B cell (primary cell): ENCODE results near the gene PPP1R12A. TPM values are rescaled to one million over a fixed set of nuclear protein-coding genes. Genes with fewer than 3 reads are reported as not detected.

Experiments
- ATAC-seq: fragments of 200-7000 bp; cut with Tn5 transposase; one replicate; pipeline ENCODE4 v1.10.0; 2021; ENCODE audit warnings: low read depth, mild to moderate bottlenecking, moderate number of reproducible peaks, moderate library complexity
- CTCF ChIA-PET: fragments of 350-600 bp; sonication (Branson Sonifier 250); formaldehyde crosslinking; loops from one replicate; lab custom pipeline; 2021; ENCODE audit warnings: antibody characterized with exemption, inconsistent platforms; lab: Charles Lee
- POLR2A ChIA-PET: fragments of 350-600 bp; sonication (Branson Sonifier 250); formaldehyde crosslinking; loops from one replicate; lab custom pipeline; 2021; ENCODE audit warnings: antibody characterized with exemption; lab: Charles Lee
- DNase-seq: peaks from one replicate; pipeline ENCODE4 v3.0.0; 2013
- H2AFZ ChIP-seq: 2 replicates; pipeline ENCODE4 v1.6.1; 2012; ENCODE audit warnings: mild to moderate bottlenecking, low read depth, low read length; ENCODE audit not compliant: insufficient read depth, poor library complexity, severe bottlenecking
- H3K27ac ChIP-seq, 2 donors: 1 replicate in 1 of 2; 2 replicates in 1 of 2; pipeline ENCODE4 v1.5.1; 2012 to 2013; ENCODE audit warnings: low read length in 2 of 2, mild to moderate bottlenecking in 2 of 2, moderate library complexity in 1 of 2
- H3K27me3 ChIP-seq, 4 experiments: fragments of 200-600 bp in 1 of 4; sonication (generic) in 1 of 4; replicated peaks in 1 of 4; 1 replicate in 2 of 4; 2 replicates in 2 of 4; pipeline versions ENCODE4 v1.6.1 to v1.7.0; 2013 to 2016; ENCODE audit warnings: low read length in 3 of 4, mild to moderate bottlenecking in 2 of 4, mixed read lengths in 1 of 4, moderate library complexity in 1 of 4; ENCODE audit not compliant: insufficient read depth in 4 of 4, control insufficient read depth in 3 of 4; ENCODE audit errors: control extremely low read depth in 1 of 4
- H3K36me3 ChIP-seq, 2 experiments: replicated peaks in 1 of 2; 1 replicate in 1 of 2; 2 replicates in 1 of 2; pipeline versions ENCODE4 v1.6.1 to v1.7.1; 2013; ENCODE audit warnings: low read length in 1 of 2; ENCODE audit not compliant: insufficient read depth in 2 of 2, control insufficient read depth in 1 of 2; ENCODE audit errors: control extremely low read depth in 1 of 2, extremely low read depth in 1 of 2
- H3K4me1 ChIP-seq, 2 donors: fragments of 200-600 bp in 1 of 2; sonication (generic) in 1 of 2; 1 replicate in 1 of 2; 2 replicates in 1 of 2; pipeline versions ENCODE4 v1.5.1 to v1.6.1; 2013 to 2017; ENCODE audit warnings: low read length in 2 of 2; ENCODE audit not compliant: control insufficient read depth in 2 of 2, insufficient read depth in 2 of 2
- H3K4me2 ChIP-seq: replicated peaks from 2 replicates; pipeline ENCODE3; 2012; ENCODE audit warnings: mild to moderate bottlenecking, low read depth, low read length; ENCODE audit not compliant: poor library complexity, severe bottlenecking
- H3K4me3 ChIP-seq, 5 experiments: fragments of 200-600 bp in 1 of 5; sonication (generic) in 1 of 5; 1 replicate in 3 of 5; 2 replicates in 2 of 5; pipeline versions ENCODE4 v1.5.1 to v1.7.0; 2011 to 2016; ENCODE audit warnings: low read length in 4 of 5, mild to moderate bottlenecking in 4 of 5, low read depth in 2 of 5, control low read depth in 1 of 5, moderate library complexity in 1 of 5; ENCODE audit not compliant: insufficient read depth in 1 of 5; ENCODE audit errors: control extremely low read depth in 1 of 5, extremely low read depth in 1 of 5
- H3K79me2 ChIP-seq: fragments of 200-600 bp; sonication (generic); one replicate; pipeline ENCODE4 v1.6.0; 2016; ENCODE audit warnings: low read length; ENCODE audit not compliant: control insufficient read depth, insufficient read depth
- H3K9ac ChIP-seq: fragments of 200-600 bp; sonication (generic); 2 replicates; pipeline ENCODE4 v1.6.1; 2017; ENCODE audit warnings: mild to moderate bottlenecking, low read length, moderate library complexity
- H3K9me3 ChIP-seq, 3 donors: one replicate each; pipeline versions ENCODE4 v1.6.1 to v1.7.1; 2013; ENCODE audit warnings: low read length in 2 of 3; ENCODE audit not compliant: control insufficient read depth in 2 of 3, insufficient read depth in 1 of 3; ENCODE audit errors: control extremely low read depth in 1 of 3
- H4K20me1 ChIP-seq: 2 replicates; pipeline ENCODE4 v1.6.0; 2012; ENCODE audit warnings: mild to moderate bottlenecking, low read length; ENCODE audit not compliant: insufficient read depth, control insufficient read depth, poor library complexity, severe bottlenecking
- H3K27ac Mint-ChIP-seq: one replicate; pipeline ENCODE4 v1.8.0; 2021; ENCODE audit warnings: mixed read lengths
- H3K27me3 Mint-ChIP-seq: one replicate; pipeline ENCODE4 v1.8.0; 2021; ENCODE audit warnings: mixed read lengths
- H3K4me1 Mint-ChIP-seq: one replicate; pipeline ENCODE4 v1.8.0; 2021; ENCODE audit warnings: mixed read lengths
- H3K4me3 Mint-ChIP-seq: one replicate; pipeline ENCODE4 v1.8.0; 2021; ENCODE audit warnings: mixed read lengths
- H3K9me3 Mint-ChIP-seq: one replicate; pipeline ENCODE4 v1.8.0; 2022; ENCODE audit warnings: mixed read lengths; ENCODE audit not compliant: insufficient read depth
- CTCF ChIP-seq: fragments of 200-600 bp; IDR thresholded peaks from one replicate; pipeline ENCODE4 v1.8.0; 2022; ENCODE audit warnings: antibody characterized with exemption, mild to moderate bottlenecking
- EZH2 ChIP-seq: IDR thresholded peaks from 2 replicates; pipeline ENCODE4 v1.6.1; 2012; ENCODE audit warnings: borderline replicate concordance, low read depth, mild to moderate bottlenecking, moderate library complexity, low read length; ENCODE audit not compliant: insufficient read depth, poor library complexity, severe bottlenecking
- WGBS: methylation state at CpG from one replicate; pipeline ENCODE4 v1.1.5; 2013; ENCODE audit warnings: missing lambda C conversion rate; ENCODE audit not compliant: insufficient coverage; 5-methylcytosine and 5-hydroxymethylcytosine counted together
- intact Hi-C: fragments of 100-400 bp; cut with micrococcal nuclease; formaldehyde crosslinking; loops from one replicate; pipeline ENCODE4 v1.10.0; 2022
- polyA plus RNA-seq: library from polyadenylated mRNA; depleted of rRNA; stranded (reverse); fragments of >200 nt; gene quantifications from 2 replicates; pipeline ENCODE4 v1.2.3, GENCODE V29; 2012
- total RNA-seq, 2 donors: library from RNA; stranded (reverse); fragments of 120-200 nt in 1 of 2; gene quantifications; 1 replicate in 1 of 2; 2 replicates in 1 of 2; pipeline versions ENCODE4 v1.2.3 to v1.2.4, GENCODE V29; 2013 to 2022

Gene PPP1R12A
- total and polyA plus RNA-seq, 2 donors (not counting 1 experiment from before 2014, with no cell fraction given): 18.3 to 110 TPM

GRCh38 chr12:79919762-79920161 is 15.1 kb downstream of the PPP1R12A start:
- POLR2A ChIA-PET: no interaction called here

GRCh38 chr12:79916826-79917225 is 18.1 kb downstream of the PPP1R12A start:
- no peaks in the 10 kb centered on the region for H3K27me3 Mint-ChIP-seq
- Histone ChIP-seq H3K9ac (no peak overlapping the region), H4K20me1 (peaks cover 94% of the 10 kb centered on the region), H3K4me3 (no peak overlapping the region), H3K79me2 (peaks cover 97% of the 10 kb centered on the region), H3K4me2 (no peak overlapping the region), H3K36me3 (no peaks in the 10 kb centered on the region), H3K9me3 (no peaks in the 10 kb centered on the region), H3K27ac (no peak overlapping the region), H3K27me3 (no peaks in the 10 kb centered on the region), H3K4me1 (peaks cover 9 to 38% of the 10 kb centered on the region in 2 donors), H2AFZ (no peak overlapping the region)
- DNase-seq (no peak), ATAC-seq (no peak)
- no peak overlapping the region for H3K4me3 Mint-ChIP-seq
- CTCF ChIA-PET: no interaction called here
- POLR2A ChIA-PET: no interaction called here
- TF ChIP-seq CTCF (no peak), EZH2 (no peak)
- H3K27ac Mint-ChIP-seq: no peak overlapping the region
- no CpG with 5 or more reads among the region's 2 CpGs for WGBS
- H3K4me1 Mint-ChIP-seq: peaks cover 71% of the 10 kb centered on the region
- no peaks in the 10 kb centered on the region for H3K9me3 Mint-ChIP-seq
- intact Hi-C loops: no loop called here

More at GRCh38 chr12:79919762-79920161, 15.1 kb downstream of the PPP1R12A start:
- H3K4me2 ChIP-seq: no peak overlapping the region
- H3K27me3 Mint-ChIP-seq: no peaks in the 10 kb centered on the region
- no CpG with 5 or more reads among the region's 1 CpG for WGBS
- no peak overlapping the region for H3K9ac ChIP-seq
- DNase-seq (no peak), ATAC-seq (no peak)
- no peak overlapping the region for H2AFZ ChIP-seq
- H3K27me3 ChIP-seq: no peaks in the 10 kb centered on the region
- no peak overlapping the region for H3K27ac ChIP-seq
- CTCF ChIA-PET: interaction anchor here (0.6 kb wide), 1 partner anchor 17 kb away, joined by 3 read pairs; no protein-coding TSS in a partner anchor
- H3K9me3 ChIP-seq: no peaks in the 10 kb centered on the region
- TF ChIP-seq CTCF (no peak), EZH2 (no peak)
- H3K4me3 ChIP-seq: no peak overlapping the region
- peaks cover 9 to 33% of the 10 kb centered on the region in 2 donors for H3K4me1 ChIP-seq
- peaks cover 60% of the 10 kb centered on the region for H3K4me1 Mint-ChIP-seq
- H3K79me2 ChIP-seq: peaks cover 100% of the 10 kb centered on the region
- H3K27ac Mint-ChIP-seq: no peak overlapping the region
- H4K20me1 ChIP-seq: peaks cover 91% of the 10 kb centered on the region
- H3K9me3 Mint-ChIP-seq: no peaks in the 10 kb centered on the region
- intact Hi-C loops: no loop called here
- H3K36me3 ChIP-seq: no peaks in the 10 kb centered on the region
- H3K4me3 Mint-ChIP-seq: no peak overlapping the region
